Caco-2 (cell line): ENCODE measurements around the gene C1QTNF8. TPM values are rescaled to one million over a fixed set of nuclear protein-coding genes. Genes with fewer than 3 reads are reported as not detected.

Experiments used
- BruUV-seq: library from RNA; stranded (reverse); fragments of 400-500 nt; replicated peaks from 2 replicates; lab custom pipeline; 2021; lab: Mats Ljungman, UMichigan
- CTCF ChIA-PET: fragments of 300-600 bp; sonication (Branson Sonifier 250); formaldehyde crosslinking; loops from one replicate; lab custom pipeline; 2022; ENCODE audit warnings: antibody characterized with exemption; lab: Charles Lee
- POLR2A ChIA-PET: fragments of 300-600 bp; sonication (Branson Sonifier 250); formaldehyde crosslinking; loops from one replicate; lab custom pipeline; 2022; ENCODE audit warnings: antibody characterized with exemption; lab: Charles Lee
- DNase-seq, 2 experiments: peaks; one replicate each; pipeline versions ENCODE4 v3.0.0 to v3.0.0-alpha.2; 2020 to 2022
- H3K27me3 ChIP-seq: replicated peaks from 2 replicates; pipeline ENCODE4 v1.6.0; 2011; ENCODE audit warnings: low read length; ENCODE audit not compliant: control insufficient read depth, insufficient read depth
- H3K36me3 ChIP-seq: 2 replicates; pipeline ENCODE4 v1.5.1; 2011; ENCODE audit warnings: low read length; ENCODE audit not compliant: control insufficient read depth, insufficient read depth
- H3K4me1 ChIP-seq: fragments of 250-450 bp; sonication (Bioruptor Pico); 2 replicates; pipeline ENCODE4 v1.5.1; 2020; ENCODE audit warnings: mild to moderate bottlenecking
- H3K4me3 ChIP-seq: 2 replicates; pipeline ENCODE4 v1.5.1; 2011; ENCODE audit warnings: low read depth, mild to moderate bottlenecking, control low read depth, low read length
- H3K9me3 ChIP-seq: fragments of 250-450 bp; sonication (Bioruptor Pico); 2 replicates; pipeline ENCODE4 v1.5.1; 2020; ENCODE audit warnings: mild to moderate bottlenecking, moderate library complexity
- H3K27ac Mint-ChIP-seq: one replicate; pipeline ENCODE4 v1.8.0; 2022; ENCODE audit warnings: mixed read lengths; ENCODE audit not compliant: unreplicated experiment
- H3K27me3 Mint-ChIP-seq: one replicate; pipeline ENCODE4 v1.8.0; 2022; ENCODE audit warnings: mixed read lengths; ENCODE audit not compliant: insufficient read depth, unreplicated experiment
- H3K36me3 Mint-ChIP-seq: one replicate; pipeline ENCODE4 v1.8.0; 2022; ENCODE audit warnings: mild to moderate bottlenecking, mixed read lengths; ENCODE audit not compliant: insufficient read depth, unreplicated experiment
- H3K4me1 Mint-ChIP-seq: one replicate; pipeline ENCODE4 v1.8.0; 2022; ENCODE audit warnings: low read depth, mixed read lengths; ENCODE audit not compliant: unreplicated experiment
- H3K4me3 Mint-ChIP-seq: one replicate; pipeline ENCODE4 v1.8.0; 2022; ENCODE audit warnings: mild to moderate bottlenecking, moderate library complexity, mixed read lengths; ENCODE audit not compliant: unreplicated experiment
- H3K9me3 Mint-ChIP-seq: one replicate; pipeline ENCODE4 v1.8.0; 2022; ENCODE audit warnings: mixed read lengths; ENCODE audit not compliant: unreplicated experiment
- CTCF ChIP-seq, 2 experiments: fragments of 200-600 bp in 1 of 2; IDR thresholded peaks; 1 replicate in 1 of 2; 2 replicates in 1 of 2; pipeline versions ENCODE4 v1.5.1 to v1.8.0; 2011 to 2022; ENCODE audit warnings: antibody characterized with exemption in 1 of 2, control low read depth in 1 of 2, inconsistent platforms in 1 of 2, low read depth in 1 of 2, low read length in 1 of 2, mild to moderate bottlenecking in 1 of 2, moderate library complexity in 1 of 2; ENCODE audit not compliant: insufficient read depth in 1 of 2, severe bottlenecking in 1 of 2, unreplicated experiment in 1 of 2
- intact Hi-C: fragments of 100-400 bp; cut with micrococcal nuclease; formaldehyde crosslinking; loops from one replicate; pipeline ENCODE4 v1.10.0; 2022; ENCODE audit not compliant: unreplicated experiment
- total RNA-seq: library from RNA; stranded (reverse); gene quantifications from 2 replicates; pipeline ENCODE4 v1.2.3, GENCODE V29; 2022

The C1QTNF8 gene
- total RNA-seq, 1 experiment from 2014 or later, result not detected

GRCh38 chr16:1070864-1071408, 25.1 kb downstream of the C1QTNF8 start:
- H3K36me3 ChIP-seq, result no peaks in the 10 kb centered on the region
- no peak for TF ChIP-seq CTCF (IDR thresholded peaks at IDR 0.05; ENCODE audit: insufficient read depth in 1 of 2, low read depth in 1 of 2, low read length in 1 of 2, severe bottlenecking in 1 of 2, unreplicated experiment in 1 of 2)
- Mint-ChIP-seq H3K36me3 (peaks cover 5% of the 10 kb centered on the region), H3K27ac (no peak overlapping the region), H3K9me3 (no peaks in the 10 kb centered on the region), H3K4me1 (no peaks in the 10 kb centered on the region), H3K4me3 (no peak overlapping the region), H3K27me3 (peaks cover 5% of the 10 kb centered on the region)
- H3K9me3 ChIP-seq, result no peaks in the 10 kb centered on the region
- ChIA-PET CTCF (interaction anchor here (0.6 to 1.0 kb wide), 2 partner anchors 14 to 32 kb away, joined by 3 to 5 read pairs; no protein-coding TSS in a partner anchor), POLR2A (no interaction called here)
- no peaks in the 10 kb centered on the region for H3K4me1 ChIP-seq
- no TSS peak for BruUV-seq
- no peak overlapping the region for H3K4me3 ChIP-seq
- intact Hi-C loops, result no loop called here
- DNase-seq, result no peak
- H3K27me3 ChIP-seq, result no peaks in the 10 kb centered on the region

- CTCF ChIA-PET, result interaction anchor here (0.6 kb wide), 1 partner anchor 13 kb away, joined by 3 read pairs; no protein-coding TSS in a partner anchor
- POLR2A ChIA-PET, result no interaction called here
Measured at GRCh38 chr16:1070084-1070863, 25.8 kb downstream of the C1QTNF8 start.

GRCh38 chr16:1069154-1069553, 26.9 kb downstream of the C1QTNF8 start:
- H3K4me3 Mint-ChIP-seq, result no peak overlapping the region

More at GRCh38 chr16:1070084-1070863, 25.8 kb downstream of the C1QTNF8 start:
- Mint-ChIP-seq H3K4me1 (no peaks in the 10 kb centered on the region), H3K27me3 (peaks cover 7% of the 10 kb centered on the region), H3K9me3 (no peaks in the 10 kb centered on the region), H3K27ac (no peak overlapping the region), H3K36me3 (peaks cover 5% of the 10 kb centered on the region), H3K4me3 (no peak overlapping the region)
- Histone ChIP-seq H3K4me1 (no peaks in the 10 kb centered on the region), H3K36me3 (no peaks in the 10 kb centered on the region), H3K9me3 (no peaks in the 10 kb centered on the region), H3K27me3 (no peaks in the 10 kb centered on the region), H3K4me3 (no peak overlapping the region)
- no peak for DNase-seq
- no peak for TF ChIP-seq CTCF (IDR thresholded peaks at IDR 0.05; ENCODE audit: insufficient read depth in 1 of 2, low read depth in 1 of 2, low read length in 1 of 2, severe bottlenecking in 1 of 2, unreplicated experiment in 1 of 2)
- no TSS peak for BruUV-seq
- intact Hi-C loops, result no loop called here

More at GRCh38 chr16:1069154-1069553, 26.9 kb downstream of the C1QTNF8 start:
- Mint-ChIP-seq H3K36me3 (peaks cover 5% of the 10 kb centered on the region), H3K27me3 (peaks cover 9% of the 10 kb centered on the region), H3K27ac (no peak overlapping the region), H3K9me3 (no peaks in the 10 kb centered on the region), H3K4me1 (no peaks in the 10 kb centered on the region)
- H3K27me3 ChIP-seq, result no peaks in the 10 kb centered on the region
- BruUV-seq, result no TSS peak
- DNase-seq, result no peak
- ChIA-PET CTCF (no interaction called here), POLR2A (no interaction called here)
- intact Hi-C loops, result no loop called here
- no peaks in the 10 kb centered on the region for H3K4me1 ChIP-seq
- no peak overlapping the region for H3K4me3 ChIP-seq
- no peaks in the 10 kb centered on the region for H3K36me3 ChIP-seq
- no peaks in the 10 kb centered on the region for H3K9me3 ChIP-seq
- no peak for TF ChIP-seq CTCF (IDR thresholded peaks at IDR 0.05; ENCODE audit: insufficient read depth in 1 of 2, low read depth in 1 of 2, low read length in 1 of 2, severe bottlenecking in 1 of 2, unreplicated experiment in 1 of 2)
